NCI-H524 (cell line): Measurements from ENCODE around the gene RPS18.
A peak's percentile ranks its signal among the peaks of the same experiment; 100 is the strongest.

ENCODE experiments used
- DNase-seq, 2 experiments: peaks; one replicate each; lab custom pipeline; 2025; lab: John Stamatoyannopoulos, UW

Gene RPS18

GRCh38 chr6:33289784-33290315 lies 18.0 kb downstream of the RPS18 start:
- no peak for DNase-seq

- no peak for DNase-seq
These were observed 18.6 kb downstream of the RPS18 start for GRCh38 chr6:33290459-33290858.

GRCh38 chr6:33292996-33293682 lies 21.3 kb downstream of the RPS18 start:
- DNase-seq = no peak

GRCh38 chr6:33294086-33294823 lies 22.4 kb downstream of the RPS18 start:
- no peak for DNase-seq

GRCh38 chr6:33295621-33296369 lies 23.9 kb downstream of the RPS18 start:
- DNase-seq = no peak

GRCh38 chr6:33296797-33297405 lies 25.0 kb downstream of the RPS18 start:
- no peak for DNase-seq

GRCh38 chr6:33297406-33297955 lies 25.6 kb downstream of the RPS18 start:
- DNase-seq = no peak

GRCh38 chr6:33297956-33298772 lies 26.3 kb downstream of the RPS18 start:
- DNase-seq = peak in 1 of 2 experiments; percentile 46

GRCh38 chr6:33298773-33299236 lies 26.9 kb downstream of the RPS18 start, which contains the start of gene RGL2:
TSS of gene RGL2 (minus strand) at chr6:33298942. CDS start at chr6:33298610, 332 bp downstream.
- peak; percentile 35 to 73 for DNase-seq

- DNase-seq = peak; percentile 82 to 94
These were observed 27.5 kb downstream of the RPS18 start for GRCh38 chr6:33299237-33299944.

- DNase-seq = no peak
These were observed 30.0 kb downstream of the RPS18 start for GRCh38 chr6:33301877-33302276.

- no peak for DNase-seq
These were observed 32.3 kb downstream of the RPS18 start for GRCh38 chr6:33304216-33304615.

- DNase-seq = peak; percentile 69 to 79
These were observed 33.2 kb downstream of the RPS18 start for GRCh38 chr6:33305052-33305451.

GRCh38 chr6:33306356-33306755 lies 34.5 kb downstream of the RPS18 start:
- no peak for DNase-seq

- DNase-seq = peak; percentile 30 to 64
These were observed 40.7 kb downstream of the RPS18 start for GRCh38 chr6:33312361-33313104.

GRCh38 chr6:33313105-33313708 lies 41.3 kb downstream of the RPS18 start:
- DNase-seq = peak in 1 of 2 experiments; percentile 40

GRCh38 chr6:33313709-33314514 lies 42.0 kb downstream of the RPS18 start, which contains the start of gene TAPBP:
TSS of gene TAPBP (minus strand) at chr6:33314078. CDS start at chr6:33314041, 37 bp downstream.
- DNase-seq = peak in 1 of 2 experiments; percentile 18

GRCh38 chr6:33314515-33314942 lies 42.7 kb downstream of the RPS18 start:
- DNase-seq = no peak
